Liver (tissue), 9 donors: ENCODE measurements around the gene MSI2. TPM values are rescaled to one million over a fixed set of nuclear protein-coding genes. Genes with fewer than 3 reads are reported as not detected.

Experiments used
- DNase-seq: peaks from one replicate; pipeline ENCODE4 v3.0.0-alpha.2; 2017; ENCODE audit warnings: low spot score
- H3K27ac ChIP-seq, 2 donors: one replicate each; pipeline ENCODE4 v1.7.0; 2013; ENCODE audit warnings: inconsistent platforms in 2 of 2, low read length in 2 of 2, control low read depth in 1 of 2, low read depth in 1 of 2, mild to moderate bottlenecking in 1 of 2
- H3K27me3 ChIP-seq, 4 donors: one replicate each; pipeline versions ENCODE4 v1.6.1 to v1.7.0; 2013; ENCODE audit warnings: low read length in 3 of 4, inconsistent platforms in 1 of 4, mild to moderate bottlenecking in 1 of 4, moderate library complexity in 1 of 4; ENCODE audit not compliant: control insufficient read depth in 4 of 4, insufficient read depth in 4 of 4
- H3K36me3 ChIP-seq, 4 donors: one replicate each; pipeline versions ENCODE4 v1.6.1 to v1.7.0; 2013; ENCODE audit warnings: low read length in 3 of 4, mild to moderate bottlenecking in 3 of 4, low read depth in 1 of 4, moderate library complexity in 1 of 4; ENCODE audit not compliant: control insufficient read depth in 4 of 4, insufficient read depth in 3 of 4
- H3K4me1 ChIP-seq, 4 donors: one replicate each; pipeline versions ENCODE4 v1.6.1 to v1.7.0; 2013; ENCODE audit warnings: low read length in 3 of 4, mild to moderate bottlenecking in 3 of 4, moderate library complexity in 1 of 4; ENCODE audit not compliant: control insufficient read depth in 4 of 4, insufficient read depth in 4 of 4
- H3K4me3 ChIP-seq, 3 donors: one replicate each; pipeline versions ENCODE4 v1.6.1 to v1.7.0; 2013; ENCODE audit warnings: low read length in 3 of 3, control low read depth in 1 of 3, low read depth in 1 of 3, mild to moderate bottlenecking in 1 of 3
- H3K9ac ChIP-seq, 2 donors: one replicate each; pipeline ENCODE4 v1.7.0; 2013; ENCODE audit warnings: low read length in 2 of 2, mild to moderate bottlenecking in 2 of 2, moderate library complexity in 2 of 2, control low read depth in 1 of 2, low read depth in 1 of 2
- H3K9me3 ChIP-seq, 4 donors: one replicate each; pipeline versions ENCODE4 v1.6.1 to v1.7.0; 2013; ENCODE audit warnings: low read length in 3 of 4; ENCODE audit not compliant: control insufficient read depth in 4 of 4
- ATF3 ChIP-seq: IDR thresholded peaks from 2 replicates; pipeline ENCODE4 v1.6.1; 2016; ENCODE audit warnings: antibody characterized with exemption
- EGR1 ChIP-seq, 2 donors: IDR thresholded peaks; 2 replicates each; pipeline ENCODE4 v1.6.1; 2016 to 2018; ENCODE audit warnings: antibody characterized with exemption in 2 of 2, low read depth in 2 of 2
- FOXA1 ChIP-seq: IDR thresholded peaks from 2 replicates; pipeline ENCODE4 v1.6.1; 2016; ENCODE audit warnings: antibody characterized with exemption
- FOXA2 ChIP-seq: IDR thresholded peaks from 2 replicates; pipeline ENCODE4 v1.6.1; 2016; ENCODE audit warnings: antibody characterized with exemption
- GABPA ChIP-seq, 2 donors: IDR thresholded peaks in 1 of 2; conservative IDR thresholded peaks in 1 of 2; 2 replicates each; pipeline ENCODE4 v1.6.1; 2016; ENCODE audit warnings: antibody characterized with exemption in 2 of 2, mild to moderate bottlenecking in 1 of 2, moderate library complexity in 1 of 2
- HNF4A ChIP-seq, 2 donors: conservative IDR thresholded peaks; 2 replicates each; pipeline ENCODE4 v1.6.1; 2016; ENCODE audit warnings: antibody characterized with exemption in 2 of 2, mild to moderate bottlenecking in 2 of 2
- HNF4G ChIP-seq: IDR thresholded peaks from 2 replicates; pipeline ENCODE4 v1.6.1; 2016; ENCODE audit warnings: antibody characterized with exemption
- JUND ChIP-seq, 2 donors: IDR thresholded peaks; 2 replicates each; pipeline ENCODE4 v1.6.1; 2016; ENCODE audit warnings: antibody characterized with exemption in 2 of 2
- MAX ChIP-seq: IDR thresholded peaks from 2 replicates; pipeline ENCODE4 v1.6.1; 2016; ENCODE audit warnings: antibody characterized with exemption
- NR2F2 ChIP-seq: IDR thresholded peaks from 2 replicates; pipeline ENCODE4 v1.6.1; 2016; ENCODE audit warnings: antibody characterized with exemption
- RAD21 ChIP-seq, 2 donors: IDR thresholded peaks; 2 replicates each; pipeline ENCODE4 v1.6.1; 2016; ENCODE audit warnings: antibody characterized with exemption in 2 of 2, mild to moderate bottlenecking in 2 of 2
- REST ChIP-seq: IDR thresholded peaks from 2 replicates; pipeline ENCODE4 v1.6.1; 2016; ENCODE audit warnings: antibody characterized with exemption, mild to moderate bottlenecking
- RXRA ChIP-seq, 2 donors: IDR thresholded peaks; 2 replicates each; pipeline ENCODE4 v1.6.1; 2017 to 2018; ENCODE audit warnings: antibody characterized with exemption in 2 of 2, mild to moderate bottlenecking in 1 of 2
- SP1 ChIP-seq: IDR thresholded peaks from 2 replicates; pipeline ENCODE4 v1.6.1; 2018; ENCODE audit warnings: antibody characterized with exemption, mild to moderate bottlenecking
- TAF1 ChIP-seq: conservative IDR thresholded peaks from 2 replicates; pipeline ENCODE4 v1.6.1; 2016; ENCODE audit warnings: antibody characterized with exemption, mild to moderate bottlenecking
- YY1 ChIP-seq: IDR thresholded peaks from 2 replicates; pipeline ENCODE4 v1.6.1; 2016; ENCODE audit warnings: antibody characterized with exemption, mild to moderate bottlenecking
- ZBTB33 ChIP-seq: IDR thresholded peaks from 2 replicates; pipeline ENCODE4 v1.6.1; 2016; ENCODE audit warnings: antibody characterized with exemption
- WGBS: extraction: QIAGEN DNeasy Blood & Tissue Kit; methylation state at CpG from one replicate; pipeline ENCODE4 v1.1.7; 2013; 5-methylcytosine and 5-hydroxymethylcytosine counted together
- polyA plus RNA-seq, 2 donors: library from polyadenylated mRNA; stranded (reverse) in 1 of 2; unstranded in 1 of 2; fragments of 200-250 nt in 1 of 2; fragments of >200 nt in 1 of 2; fragmentation: Nextera tagmentation in 1 of 2; extraction: Ambion mirVana in 1 of 2; gene quantifications; one replicate each; pipeline versions ENCODE4 v1.2.1 to v1.2.3, GENCODE V29; 2013 to 2015
- total RNA-seq, 2 donors: library from RNA; depleted of rRNA; stranded (reverse); fragments of >200 nt; gene quantifications; one replicate each; pipeline ENCODE4 v1.2.3, GENCODE V29; 2014
- donor health status: healthy.
- donor health status: healthy.
- donor health status: healthy.
- donor health status: healthy.
- donor health status: healthy.

MSI2 gene
- total and polyA plus RNA-seq, 4 donors, result 5.7 to 15.6 (median 9.2) TPM

- DNase-seq, result peak; percentile 41
- H3K27ac ChIP-seq, result no peak overlapping the region
- no peaks in the 10 kb centered on the region for H3K9me3 ChIP-seq
- peaks cover 4 to 18% (median 11%) of the 10 kb centered on the region in 4 donors for H3K4me1 ChIP-seq
- no peak overlapping the region for H3K4me3 ChIP-seq
- no peak overlapping the region for H3K9ac ChIP-seq
- H3K36me3 ChIP-seq, result no peaks in the 10 kb centered on the region
- peaks cover 0 to 14% (median 0%) of the 10 kb centered on the region in 4 donors for H3K27me3 ChIP-seq
- WGBS, result 39% methylated on average over 13 of the region's 13 CpGs
- TF ChIP-seq EGR1 (IDR thresholded peaks at IDR 0.05; ENCODE audit: low read depth in 2 of 2), result peak; percentile 55 to 70
- no peak for TF ChIP-seq TAF1
- TF ChIP-seq HNF4A (conservative IDR thresholded peaks at IDR 0.05), result peak; percentile 27 to 34
- TF ChIP-seq HNF4G, result no peak
- TF ChIP-seq REST, result no peak
- TF ChIP-seq GABPA (IDR thresholded peaks at IDR 0.05 in 1 of 2, conservative IDR thresholded peaks at IDR 0.05 in 1 of 2), result no peak
- TF ChIP-seq RXRA (IDR thresholded peaks at IDR 0.05), result peak in 1 of 2 donors; percentile 36
- TF ChIP-seq ATF3, result no peak
- TF ChIP-seq NR2F2, result no peak
- peak; percentile 18 for TF ChIP-seq SP1
- no peak for TF ChIP-seq MAX
- TF ChIP-seq YY1, result no peak
- TF ChIP-seq FOXA1, result no peak
- TF ChIP-seq FOXA2, result no peak
- TF ChIP-seq JUND (IDR thresholded peaks at IDR 0.05), result peak in 1 of 2 donors; percentile 5
- TF ChIP-seq RAD21 (IDR thresholded peaks at IDR 0.05), result peak; percentile 26
- no peak for TF ChIP-seq ZBTB33
Observed at GRCh38 chr17:57366558-57367351, 110.4 kb downstream of the MSI2 start.
